ENCODE data around the gene TADA3.
"Not testable (repeated sequence)": the region's sequence is repeated elsewhere in the genome, so short reads cannot be mapped to it uniquely, and the experiment has no call there.

The TADA3 gene

GRCh38 chr3:9780458-9780812 is 11.8 kb downstream of the TADA3 start:
- no peak overlapping the region for H3K4me3 ChIP-seq (replicated peaks; ENCODE audit: low read depth, low read length)
- no peak for DNase-seq (ENCODE audit: extremely low read depth, low read depth)
- no peak for TF ChIP-seq CTCF (IDR thresholded peaks at IDR 0.05; ENCODE audit: low read depth, low read length, missing control alignments)

- no peak for DNase-seq (ENCODE audit: extremely low read depth, low read depth)
- no peak overlapping the region for H3K4me3 ChIP-seq (replicated peaks; ENCODE audit: low read depth, low read length)
- no peak for TF ChIP-seq CTCF (IDR thresholded peaks at IDR 0.05; ENCODE audit: low read depth, low read length, missing control alignments)
Measured at GRCh38 chr3:9779721-9780457, 12.4 kb downstream of the TADA3 start.

- DNase-seq (ENCODE audit: extremely low read depth, low read depth) = no peak
- H3K4me3 ChIP-seq (replicated peaks; ENCODE audit: low read depth, low read length) = no peak overlapping the region
- no peak for TF ChIP-seq CTCF (IDR thresholded peaks at IDR 0.05; ENCODE audit: low read depth, low read length, missing control alignments)
Measured at GRCh38 chr3:9779075-9779593, 13.1 kb downstream of the TADA3 start.

- no peak for TF ChIP-seq CTCF (IDR thresholded peaks at IDR 0.05; ENCODE audit: low read depth, low read length, missing control alignments)
- no peak overlapping the region for H3K4me3 ChIP-seq (replicated peaks; ENCODE audit: low read depth, low read length)
- DNase-seq (ENCODE audit: extremely low read depth, low read depth) = no peak
Measured at GRCh38 chr3:9778143-9779074, 13.9 kb downstream of the TADA3 start.

GRCh38 chr3:9777694-9778021 is 14.6 kb downstream of the TADA3 start:
- H3K4me3 ChIP-seq (replicated peaks; ENCODE audit: low read depth, low read length) = no peak overlapping the region
- no peak for DNase-seq (ENCODE audit: extremely low read depth, low read depth)
- no peak for TF ChIP-seq CTCF (IDR thresholded peaks at IDR 0.05; ENCODE audit: low read depth, low read length, missing control alignments)

GRCh38 chr3:9776896-9777693 is 15.2 kb downstream of the TADA3 start:
- TF ChIP-seq CTCF (IDR thresholded peaks at IDR 0.05; ENCODE audit: low read depth, low read length, missing control alignments) = no peak
- no peak for DNase-seq (ENCODE audit: extremely low read depth, low read depth)
- no peak overlapping the region for H3K4me3 ChIP-seq (replicated peaks; ENCODE audit: low read depth, low read length)

GRCh38 chr3:9771007-9771406 is 21.3 kb downstream of the TADA3 start:
- H3K4me3 ChIP-seq (replicated peaks; ENCODE audit: low read depth, low read length); DNase-seq (ENCODE audit: extremely low read depth, low read depth): not testable (repeated sequence)
